ENCODE measurements around the gene EPHA1.

The EPHA1 gene

DNA sequence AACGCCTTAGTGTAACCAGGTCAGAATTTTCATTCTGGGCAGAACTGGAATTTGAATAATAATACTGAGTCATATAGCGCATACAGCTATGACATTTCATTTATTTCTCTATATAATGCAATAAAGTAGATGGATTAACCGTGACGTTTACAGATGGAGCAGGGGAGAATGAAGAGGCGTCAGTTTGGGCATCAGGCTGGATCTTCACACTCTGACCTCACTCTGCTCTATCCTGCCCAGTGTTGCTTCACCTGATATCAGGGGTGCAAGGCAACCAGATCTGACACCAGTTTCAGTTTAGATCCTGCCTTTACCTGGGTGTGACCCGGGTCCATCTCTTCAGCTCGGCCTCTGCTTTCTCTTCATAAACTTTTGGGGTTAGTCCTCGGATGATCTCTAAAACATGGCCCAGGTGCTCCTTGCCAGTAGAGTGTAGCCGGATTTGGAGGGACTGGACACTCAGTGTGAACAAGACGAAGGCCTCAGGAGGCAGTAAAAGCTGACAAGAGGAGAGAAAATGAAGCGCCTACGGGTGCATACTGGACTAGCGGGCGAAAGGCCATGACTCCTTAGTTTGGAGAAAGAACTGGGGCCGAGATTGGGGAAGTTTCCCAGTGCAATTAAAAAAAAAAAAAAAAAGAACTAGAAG is 28.9 kb downstream of the EPHA1 start:
- peak in 1 of 2 donors; percentile 37 for DNase-seq (ENCODE audit: low read depth in 2 of 2)
- TF ChIP-seq, protein P1, sequence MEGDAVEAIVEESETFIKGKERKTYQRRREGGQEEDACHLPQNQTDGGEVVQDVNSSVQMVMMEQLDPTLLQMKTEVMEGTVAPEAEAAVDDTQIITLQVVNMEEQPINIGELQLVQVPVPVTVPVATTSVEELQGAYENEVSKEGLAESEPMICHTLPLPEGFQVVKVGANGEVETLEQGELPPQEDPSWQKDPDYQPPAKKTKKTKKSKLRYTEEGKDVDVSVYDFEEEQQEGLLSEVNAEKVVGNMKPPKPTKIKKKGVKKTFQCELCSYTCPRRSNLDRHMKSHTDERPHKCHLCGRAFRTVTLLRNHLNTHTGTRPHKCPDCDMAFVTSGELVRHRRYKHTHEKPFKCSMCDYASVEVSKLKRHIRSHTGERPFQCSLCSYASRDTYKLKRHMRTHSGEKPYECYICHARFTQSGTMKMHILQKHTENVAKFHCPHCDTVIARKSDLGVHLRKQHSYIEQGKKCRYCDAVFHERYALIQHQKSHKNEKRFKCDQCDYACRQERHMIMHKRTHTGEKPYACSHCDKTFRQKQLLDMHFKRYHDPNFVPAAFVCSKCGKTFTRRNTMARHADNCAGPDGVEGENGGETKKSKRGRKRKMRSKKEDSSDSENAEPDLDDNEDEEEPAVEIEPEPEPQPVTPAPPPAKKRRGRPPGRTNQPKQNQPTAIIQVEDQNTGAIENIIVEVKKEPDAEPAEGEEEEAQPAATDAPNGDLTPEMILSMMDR (IDR thresholded peaks at IDR 0.05; ENCODE audit: low read depth, low read length), result no peak
- H3K4me3 ChIP-seq (replicated peaks in 1 of 2; ENCODE audit: low read depth in 2 of 2, low read length in 2 of 2), result peak overlapping the region; percentile 86 to 91

DNA sequence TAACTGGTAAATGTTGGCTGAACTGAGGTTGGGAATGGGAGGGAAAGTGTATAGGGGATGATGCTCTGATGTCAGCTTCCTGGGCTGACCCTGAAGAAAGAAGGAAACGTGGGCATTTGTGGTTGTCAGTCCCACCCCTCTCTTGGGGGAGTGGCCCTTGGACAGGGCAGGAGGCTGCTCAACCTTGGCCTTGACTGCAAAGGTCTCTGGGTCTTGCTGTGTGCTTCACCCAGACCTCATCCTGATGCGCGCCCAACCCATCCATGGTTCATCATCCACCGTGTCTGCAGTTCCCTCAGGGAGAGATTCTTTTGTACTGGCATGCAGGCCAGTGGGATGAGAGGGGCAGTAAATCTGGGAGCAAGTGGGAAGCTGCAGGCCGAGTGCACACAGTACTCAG is 32.3 kb downstream of the EPHA1 start:
- TF ChIP-seq, protein P1 (IDR thresholded peaks at IDR 0.05; ENCODE audit: low read depth, low read length), result no peak
- H3K4me3 ChIP-seq (replicated peaks in 1 of 2; ENCODE audit: low read depth in 2 of 2, low read length in 2 of 2), result no peak overlapping the region
- DNase-seq (ENCODE audit: low read depth in 2 of 2), result no peak

DNA sequence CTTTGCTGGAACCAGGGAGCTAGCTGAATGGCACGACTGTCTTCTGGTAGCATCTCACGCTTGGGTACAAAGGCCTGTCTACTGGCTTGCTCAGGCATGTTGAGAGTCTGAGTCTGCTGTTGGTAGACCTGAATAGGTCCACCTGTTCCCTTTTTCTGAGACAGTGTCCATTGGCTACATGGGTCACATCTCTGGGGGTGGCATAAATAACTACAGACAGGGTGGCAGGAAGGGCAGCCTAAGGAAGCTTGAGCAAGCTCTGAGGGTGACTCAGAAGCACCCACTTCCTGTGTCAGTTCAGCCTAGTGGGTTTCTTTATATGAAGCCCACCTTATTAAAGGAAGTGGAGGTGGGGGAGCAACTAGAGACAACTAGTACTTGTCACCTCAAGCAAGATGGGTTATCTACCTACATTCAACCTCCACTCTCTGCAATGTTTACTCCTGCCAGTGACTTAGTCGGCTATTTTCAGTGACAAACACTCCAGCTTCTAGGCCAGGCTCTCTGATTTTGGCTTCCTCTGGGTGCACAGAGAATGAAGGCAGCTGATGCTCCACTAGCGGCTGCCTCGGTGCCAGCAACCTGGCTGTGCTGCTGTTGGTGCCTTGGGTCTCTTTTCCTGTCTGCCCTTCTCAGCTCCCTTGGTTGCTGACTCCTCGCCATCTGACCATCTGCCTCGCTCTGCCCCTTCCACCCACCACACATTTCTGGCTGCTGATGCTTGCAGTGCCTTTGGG is 33.2 kb downstream of the EPHA1 start:
- TF ChIP-seq, protein P1 (IDR thresholded peaks at IDR 0.05; ENCODE audit: low read depth, low read length), result no peak
- H3K4me3 ChIP-seq (replicated peaks in 1 of 2; ENCODE audit: low read depth in 2 of 2, low read length in 2 of 2), result no peak overlapping the region
- peak in 1 of 2 donors; percentile 18 for DNase-seq (ENCODE audit: low read depth in 2 of 2)

DNA sequence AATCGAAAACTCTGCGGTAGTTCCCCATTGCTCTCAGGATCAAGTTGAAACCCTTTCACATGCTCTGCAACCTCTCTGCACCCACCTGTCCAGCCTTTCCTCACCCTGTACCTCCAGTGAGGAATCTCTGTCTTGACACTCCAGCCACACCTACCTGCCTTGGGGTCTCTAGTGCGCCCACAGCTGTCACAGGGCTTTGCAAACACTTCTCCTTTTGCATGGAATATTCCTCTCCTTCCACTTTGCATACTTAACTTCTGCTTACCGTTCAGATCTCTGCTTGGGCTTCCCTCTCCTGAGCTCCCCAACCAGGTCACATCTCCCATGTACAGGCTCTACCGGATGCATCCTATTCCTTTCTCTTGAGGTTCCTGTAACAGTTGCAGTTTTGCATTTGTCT is 34.1 kb downstream of the EPHA1 start:
- TF ChIP-seq, protein P1 (IDR thresholded peaks at IDR 0.05; ENCODE audit: low read depth, low read length), result no peak
- H3K4me3 ChIP-seq (replicated peaks in 1 of 2; ENCODE audit: low read depth in 2 of 2, low read length in 2 of 2), result no peak overlapping the region
- no peak for DNase-seq (ENCODE audit: low read depth in 2 of 2)

DNA sequence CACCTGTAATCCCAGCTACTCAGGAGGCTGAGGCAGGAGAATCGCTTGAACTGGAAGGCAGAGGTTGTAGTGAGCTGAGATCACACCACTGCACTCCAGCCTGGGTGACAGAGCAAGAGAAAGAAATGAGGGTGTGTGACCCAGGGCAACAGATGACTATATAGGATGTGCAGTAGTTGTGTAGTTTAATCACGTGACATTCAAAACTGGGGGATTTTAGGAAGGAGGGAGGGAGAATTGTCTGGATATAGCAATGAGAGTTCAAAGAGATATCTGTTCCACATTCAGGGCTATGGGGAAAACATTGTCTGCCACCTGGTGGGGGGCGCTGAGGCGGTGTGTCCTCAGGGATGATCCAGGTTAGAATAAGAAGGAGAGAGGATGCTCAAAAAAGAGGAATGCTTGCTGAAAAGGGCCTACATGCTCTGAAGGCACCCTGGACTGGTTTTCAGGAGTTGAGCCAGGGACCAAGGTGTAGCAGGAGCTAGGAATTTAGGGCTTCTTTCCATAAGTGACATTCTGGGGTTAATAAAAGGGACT is 35.3 kb downstream of the EPHA1 start:
- no peak for DNase-seq (ENCODE audit: low read depth in 2 of 2)
- H3K4me3 ChIP-seq (replicated peaks in 1 of 2; ENCODE audit: low read depth in 2 of 2, low read length in 2 of 2), result no peak overlapping the region
- TF ChIP-seq, protein P1 (IDR thresholded peaks at IDR 0.05; ENCODE audit: low read depth, low read length), result no peak

DNA sequence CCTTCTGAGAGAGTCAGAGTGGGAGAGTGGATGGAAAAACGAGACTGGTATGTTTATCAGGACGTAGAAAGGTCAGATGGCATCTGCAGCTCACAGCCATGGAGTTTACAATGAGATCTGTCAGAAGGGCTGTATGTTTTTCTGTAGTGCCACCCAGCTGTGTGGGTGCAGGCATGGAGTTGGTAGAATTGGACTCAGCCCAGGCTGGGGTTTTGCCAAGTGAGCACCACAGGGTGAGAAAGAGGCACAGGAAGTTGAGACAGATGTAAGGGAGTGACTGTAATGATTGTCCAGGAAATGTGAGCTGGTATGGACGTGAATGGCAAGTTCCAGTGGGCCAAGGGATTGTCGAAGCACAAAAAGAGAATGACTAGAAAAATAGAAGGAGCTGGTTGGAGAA is 36.6 kb downstream of the EPHA1 start:
- TF ChIP-seq, protein P1 (IDR thresholded peaks at IDR 0.05; ENCODE audit: low read depth, low read length), result no peak
- H3K4me3 ChIP-seq (replicated peaks in 1 of 2; ENCODE audit: low read depth in 2 of 2, low read length in 2 of 2), result no peak overlapping the region
- peak; percentile 27 to 49 for DNase-seq (ENCODE audit: low read depth in 2 of 2)

Measured in cardiac fibroblast (primary cell).